B cell (primary cell): ENCODE results near the gene NUBPL. TPM values are rescaled to one million over a fixed set of nuclear protein-coding genes. Genes with fewer than 3 reads are reported as not detected.

Experiments
- ATAC-seq: fragments of 200-7000 bp; cut with Tn5 transposase; one replicate; pipeline ENCODE4 v1.10.0; 2021; ENCODE audit warnings: low read depth, mild to moderate bottlenecking, moderate number of reproducible peaks, moderate library complexity
- CTCF ChIA-PET: fragments of 350-600 bp; sonication (Branson Sonifier 250); formaldehyde crosslinking; loops from one replicate; lab custom pipeline; 2021; ENCODE audit warnings: antibody characterized with exemption, inconsistent platforms; lab: Charles Lee
- POLR2A ChIA-PET: fragments of 350-600 bp; sonication (Branson Sonifier 250); formaldehyde crosslinking; loops from one replicate; lab custom pipeline; 2021; ENCODE audit warnings: antibody characterized with exemption; lab: Charles Lee
- DNase-seq: peaks from one replicate; pipeline ENCODE4 v3.0.0; 2013
- H2AFZ ChIP-seq: 2 replicates; pipeline ENCODE4 v1.6.1; 2012; ENCODE audit warnings: mild to moderate bottlenecking, low read depth, low read length; ENCODE audit not compliant: insufficient read depth, poor library complexity, severe bottlenecking
- H3K27ac ChIP-seq, 2 donors: 1 replicate in 1 of 2; 2 replicates in 1 of 2; pipeline ENCODE4 v1.5.1; 2012 to 2013; ENCODE audit warnings: low read length in 2 of 2, mild to moderate bottlenecking in 2 of 2, moderate library complexity in 1 of 2
- H3K27me3 ChIP-seq, 4 experiments: fragments of 200-600 bp in 1 of 4; sonication (generic) in 1 of 4; replicated peaks in 1 of 4; 1 replicate in 2 of 4; 2 replicates in 2 of 4; pipeline versions ENCODE4 v1.6.1 to v1.7.0; 2013 to 2016; ENCODE audit warnings: low read length in 3 of 4, mild to moderate bottlenecking in 2 of 4, mixed read lengths in 1 of 4, moderate library complexity in 1 of 4; ENCODE audit not compliant: insufficient read depth in 4 of 4, control insufficient read depth in 3 of 4; ENCODE audit errors: control extremely low read depth in 1 of 4
- H3K36me3 ChIP-seq, 2 experiments: replicated peaks in 1 of 2; 1 replicate in 1 of 2; 2 replicates in 1 of 2; pipeline versions ENCODE4 v1.6.1 to v1.7.1; 2013; ENCODE audit warnings: low read length in 1 of 2; ENCODE audit not compliant: insufficient read depth in 2 of 2, control insufficient read depth in 1 of 2; ENCODE audit errors: control extremely low read depth in 1 of 2, extremely low read depth in 1 of 2
- H3K4me1 ChIP-seq, 2 donors: fragments of 200-600 bp in 1 of 2; sonication (generic) in 1 of 2; 1 replicate in 1 of 2; 2 replicates in 1 of 2; pipeline versions ENCODE4 v1.5.1 to v1.6.1; 2013 to 2017; ENCODE audit warnings: low read length in 2 of 2; ENCODE audit not compliant: control insufficient read depth in 2 of 2, insufficient read depth in 2 of 2
- H3K4me2 ChIP-seq: replicated peaks from 2 replicates; pipeline ENCODE3; 2012; ENCODE audit warnings: mild to moderate bottlenecking, low read depth, low read length; ENCODE audit not compliant: poor library complexity, severe bottlenecking
- H3K4me3 ChIP-seq, 5 experiments: fragments of 200-600 bp in 1 of 5; sonication (generic) in 1 of 5; 1 replicate in 3 of 5; 2 replicates in 2 of 5; pipeline versions ENCODE4 v1.5.1 to v1.7.0; 2011 to 2016; ENCODE audit warnings: low read length in 4 of 5, mild to moderate bottlenecking in 4 of 5, low read depth in 2 of 5, control low read depth in 1 of 5, moderate library complexity in 1 of 5; ENCODE audit not compliant: insufficient read depth in 1 of 5; ENCODE audit errors: control extremely low read depth in 1 of 5, extremely low read depth in 1 of 5
- H3K79me2 ChIP-seq: fragments of 200-600 bp; sonication (generic); one replicate; pipeline ENCODE4 v1.6.0; 2016; ENCODE audit warnings: low read length; ENCODE audit not compliant: control insufficient read depth, insufficient read depth
- H3K9ac ChIP-seq: fragments of 200-600 bp; sonication (generic); 2 replicates; pipeline ENCODE4 v1.6.1; 2017; ENCODE audit warnings: mild to moderate bottlenecking, low read length, moderate library complexity
- H3K9me3 ChIP-seq, 3 donors: one replicate each; pipeline versions ENCODE4 v1.6.1 to v1.7.1; 2013; ENCODE audit warnings: low read length in 2 of 3; ENCODE audit not compliant: control insufficient read depth in 2 of 3, insufficient read depth in 1 of 3; ENCODE audit errors: control extremely low read depth in 1 of 3
- H4K20me1 ChIP-seq: 2 replicates; pipeline ENCODE4 v1.6.0; 2012; ENCODE audit warnings: mild to moderate bottlenecking, low read length; ENCODE audit not compliant: insufficient read depth, control insufficient read depth, poor library complexity, severe bottlenecking
- H3K27ac Mint-ChIP-seq: one replicate; pipeline ENCODE4 v1.8.0; 2021; ENCODE audit warnings: mixed read lengths
- H3K27me3 Mint-ChIP-seq: one replicate; pipeline ENCODE4 v1.8.0; 2021; ENCODE audit warnings: mixed read lengths
- H3K4me1 Mint-ChIP-seq: one replicate; pipeline ENCODE4 v1.8.0; 2021; ENCODE audit warnings: mixed read lengths
- H3K4me3 Mint-ChIP-seq: one replicate; pipeline ENCODE4 v1.8.0; 2021; ENCODE audit warnings: mixed read lengths
- H3K9me3 Mint-ChIP-seq: one replicate; pipeline ENCODE4 v1.8.0; 2022; ENCODE audit warnings: mixed read lengths; ENCODE audit not compliant: insufficient read depth
- CTCF ChIP-seq: fragments of 200-600 bp; IDR thresholded peaks from one replicate; pipeline ENCODE4 v1.8.0; 2022; ENCODE audit warnings: antibody characterized with exemption, mild to moderate bottlenecking
- EZH2 ChIP-seq: IDR thresholded peaks from 2 replicates; pipeline ENCODE4 v1.6.1; 2012; ENCODE audit warnings: borderline replicate concordance, low read depth, mild to moderate bottlenecking, moderate library complexity, low read length; ENCODE audit not compliant: insufficient read depth, poor library complexity, severe bottlenecking
- whole genome bisulfite sequencing: methylation state at CpG from one replicate; pipeline ENCODE4 v1.1.5; 2013; ENCODE audit warnings: missing lambda C conversion rate; ENCODE audit not compliant: insufficient coverage; 5-methylcytosine and 5-hydroxymethylcytosine counted together
- intact Hi-C: fragments of 100-400 bp; cut with micrococcal nuclease; formaldehyde crosslinking; loops from one replicate; pipeline ENCODE4 v1.10.0; 2022
- polyA plus RNA-seq: library from polyadenylated mRNA; depleted of rRNA; stranded (reverse); fragments of >200 nt; gene quantifications from 2 replicates; pipeline ENCODE4 v1.2.3, GENCODE V29; 2012
- total RNA-seq, 2 donors: library from RNA; stranded (reverse); fragments of 120-200 nt in 1 of 2; gene quantifications; 1 replicate in 1 of 2; 2 replicates in 1 of 2; pipeline versions ENCODE4 v1.2.3 to v1.2.4, GENCODE V29; 2013 to 2022

Gene NUBPL
- total and polyA plus RNA-seq, 2 donors (not counting 1 experiment from before 2014, with no cell fraction given) = 1.9 to 14.2 TPM

GRCh38 chr14:31527546-31527945 lies 33.7 kb upstream of the NUBPL start:
- ATAC-seq = no peak
- no peak for DNase-seq
- Histone ChIP-seq H2AFZ (no peak overlapping the region), H3K4me2 (no peak overlapping the region), H3K27me3 (no peaks in the 10 kb centered on the region), H3K36me3 (no peaks in the 10 kb centered on the region), H3K4me3 (no peak overlapping the region), H4K20me1 (no peaks in the 10 kb centered on the region), H3K79me2 (no peaks in the 10 kb centered on the region), H3K9me3 (peaks cover 0 to 7% (median 0%) of the 10 kb centered on the region in 3 donors), H3K27ac (no peak overlapping the region), H3K9ac (no peak overlapping the region), H3K4me1 (no peaks in the 10 kb centered on the region)
- Mint-ChIP-seq H3K4me1 (no peaks in the 10 kb centered on the region), H3K4me3 (no peak overlapping the region), H3K27me3 (no peaks in the 10 kb centered on the region), H3K27ac (no peak overlapping the region), H3K9me3 (no peaks in the 10 kb centered on the region)
- intact Hi-C loops = no loop called here
- ChIA-PET CTCF (interaction anchor here (1.6 kb wide), 1 partner anchor 725 kb away, joined by 3 read pairs; no protein-coding TSS in a partner anchor), POLR2A (no interaction called here)
- WGBS = 100% methylated on average over 1 of the region's 8 CpGs
- TF ChIP-seq CTCF (no peak), EZH2 (no peak)

- H3K27me3 ChIP-seq = no peaks in the 10 kb centered on the region
- H3K27me3 Mint-ChIP-seq = no peaks in the 10 kb centered on the region
- H3K27ac Mint-ChIP-seq = no peak overlapping the region
- no peaks in the 10 kb centered on the region for H3K79me2 ChIP-seq
- no peak overlapping the region for H3K9ac ChIP-seq
- TF ChIP-seq EZH2 (no peak), CTCF (no peak)
- H3K4me3 ChIP-seq = no peak overlapping the region
- intact Hi-C loops = no loop called here
- H3K36me3 ChIP-seq = no peaks in the 10 kb centered on the region
- POLR2A ChIA-PET = no interaction called here
- ATAC-seq (no peak), DNase-seq (no peak)
- no peaks in the 10 kb centered on the region for H3K4me1 Mint-ChIP-seq
- H4K20me1 ChIP-seq = no peaks in the 10 kb centered on the region
- no peaks in the 10 kb centered on the region for H3K9me3 Mint-ChIP-seq
- H3K4me2 ChIP-seq = no peak overlapping the region
- peaks cover 0 to 7% (median 0%) of the 10 kb centered on the region in 3 donors for H3K9me3 ChIP-seq
- H3K4me1 ChIP-seq = no peaks in the 10 kb centered on the region
- CTCF ChIA-PET = interaction anchor here (1.6 kb wide), 1 partner anchor 723 kb away, joined by 3 read pairs; no protein-coding TSS in a partner anchor
- H3K27ac ChIP-seq = no peak overlapping the region
- H3K4me3 Mint-ChIP-seq = no peak overlapping the region
- no peak overlapping the region for H2AFZ ChIP-seq
- WGBS = 90% methylated on average over 1 of the region's 1 CpG
Observed at GRCh38 chr14:31529053-31529452, 32.2 kb upstream of the NUBPL start.
